ENCODE measurements around the gene SPCS1.

Gene SPCS1

GRCh38 chr3:52742418-52743041, 36.6 kb downstream of the SPCS1 start:
- no peaks in the 10 kb centered on the region for H3K9me3 Mint-ChIP-seq
- H3K36me3 Mint-ChIP-seq, result peaks cover 50% of the 10 kb centered on the region
- ATAC-seq, result no peak
- H3K27ac Mint-ChIP-seq, result no peak overlapping the region
- H3K27me3 Mint-ChIP-seq, result no peaks in the 10 kb centered on the region
- H3K4me3 Mint-ChIP-seq, result no peak overlapping the region
- H3K4me1 Mint-ChIP-seq, result no peaks in the 10 kb centered on the region

GRCh38 chr3:52743152-52743551, 37.2 kb downstream of the SPCS1 start:
- H3K27ac Mint-ChIP-seq, result no peak overlapping the region
- no peaks in the 10 kb centered on the region for H3K27me3 Mint-ChIP-seq
- no peak for ATAC-seq
- H3K36me3 Mint-ChIP-seq, result peaks cover 49% of the 10 kb centered on the region
- H3K4me3 Mint-ChIP-seq, result no peak overlapping the region
- H3K9me3 Mint-ChIP-seq, result no peaks in the 10 kb centered on the region
- no peaks in the 10 kb centered on the region for H3K4me1 Mint-ChIP-seq

DNA sequence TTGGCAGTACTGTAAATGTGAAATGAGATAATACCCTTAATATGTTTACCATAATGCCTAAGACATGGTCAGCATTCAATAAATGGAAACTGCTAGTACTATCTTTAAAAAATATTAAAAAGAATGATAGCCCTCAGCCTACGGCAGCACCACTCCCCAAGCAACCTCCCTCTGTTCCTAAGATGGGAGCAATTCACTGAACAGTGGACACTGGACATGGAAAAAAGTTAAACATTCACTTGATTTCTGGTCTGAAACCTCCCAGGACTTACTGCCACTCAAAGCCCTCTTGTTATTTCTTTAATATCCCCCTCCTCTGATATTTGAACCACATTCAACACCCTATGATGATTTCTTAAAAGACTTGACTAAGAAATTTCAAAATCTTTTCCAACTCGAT, 37.8 kb downstream of the SPCS1 start:
- Mint-ChIP-seq H3K36me3 (peaks cover 54% of the 10 kb centered on the region), H3K9me3 (no peaks in the 10 kb centered on the region), H3K27me3 (no peaks in the 10 kb centered on the region), H3K4me1 (no peaks in the 10 kb centered on the region), H3K27ac (no peak overlapping the region), H3K4me3 (no peak overlapping the region)
- ATAC-seq, result no peak

DNA sequence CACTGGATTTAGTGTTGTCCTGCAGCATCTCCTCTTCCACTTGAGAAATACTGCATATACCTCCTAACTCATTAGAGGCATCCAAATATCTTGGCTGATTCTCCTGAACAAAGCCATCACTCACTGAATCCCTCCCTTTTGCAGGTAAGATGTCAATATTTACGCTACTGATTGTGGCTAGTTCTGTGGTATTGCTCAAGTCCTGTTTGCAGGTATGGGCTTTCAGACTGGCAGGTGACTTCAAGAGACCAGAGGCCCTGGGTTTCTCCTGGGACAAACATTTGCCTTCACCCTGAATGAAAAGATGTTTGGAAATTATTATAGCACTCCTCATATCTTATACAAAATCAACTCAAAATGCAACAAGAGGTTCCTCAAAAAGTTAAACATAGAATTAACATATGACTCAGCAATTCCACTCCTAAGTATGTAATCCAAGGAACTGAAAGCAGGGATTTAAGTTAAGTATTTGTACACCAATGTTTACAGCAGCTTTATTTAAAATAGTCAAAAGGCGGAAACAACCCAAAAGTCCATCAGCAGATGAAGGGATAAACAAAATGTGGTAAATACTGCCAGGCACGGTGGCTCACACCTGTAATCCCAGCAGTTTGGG, 46.2 kb downstream of the SPCS1 start:
- H3K9me3 Mint-ChIP-seq, result no peaks in the 10 kb centered on the region
- H3K36me3 Mint-ChIP-seq, result peaks cover 65% of the 10 kb centered on the region
- no peak for ATAC-seq
- H3K4me3 Mint-ChIP-seq, result no peak overlapping the region
- no peak overlapping the region for H3K27ac Mint-ChIP-seq
- no peaks in the 10 kb centered on the region for H3K27me3 Mint-ChIP-seq
- no peaks in the 10 kb centered on the region for H3K4me1 Mint-ChIP-seq

GRCh38 chr3:52754373-52754772, 48.5 kb downstream of the SPCS1 start:
- no peaks in the 10 kb centered on the region for H3K9me3 Mint-ChIP-seq
- no peak overlapping the region for H3K27ac Mint-ChIP-seq
- no peak for ATAC-seq
- H3K36me3 Mint-ChIP-seq, result peaks cover 72% of the 10 kb centered on the region
- H3K27me3 Mint-ChIP-seq, result no peaks in the 10 kb centered on the region
- H3K4me1 Mint-ChIP-seq, result no peaks in the 10 kb centered on the region
- H3K4me3 Mint-ChIP-seq, result no peak overlapping the region

- Mint-ChIP-seq H3K36me3 (peaks cover 70% of the 10 kb centered on the region), H3K27ac (no peak overlapping the region), H3K9me3 (no peaks in the 10 kb centered on the region), H3K27me3 (no peaks in the 10 kb centered on the region), H3K4me3 (no peak overlapping the region), H3K4me1 (no peaks in the 10 kb centered on the region)
- no peak for ATAC-seq
Observed at GRCh38 chr3:52756141-52756540, 50.2 kb downstream of the SPCS1 start.
